ENCODE data around the gene CCNG1.
"Not testable (repeated sequence)": the region's sequence is repeated elsewhere in the genome, so short reads cannot be mapped to it uniquely, and the experiment has no call there.

CCNG1 gene

GRCh38 chr5:163439092-163439425 is 1.7 kb downstream of the CCNG1 start:
- no peak for DNase-seq (ENCODE audit: insufficient read length, low spot score)
- FAIRE-seq, result no peak
- TF ChIP-seq POLR2A (IDR thresholded peaks at IDR 0.05; ENCODE audit: low read depth, low read length) (0 out of 2 replicates have a peak, but pooled peaks have one; percentile 31), TAF1 (IDR thresholded peaks at IDR 0.05; ENCODE audit: low read depth, low read length) (no peak)

- DNase-seq (ENCODE audit: insufficient read length, low spot score) (no peak), FAIRE-seq (no peak)
- TF ChIP-seq PAX5 (IDR thresholded peaks at IDR 0.05; ENCODE audit: insufficient read depth, low read length, severe bottlenecking) (no peak), POLR2AphosphoS5 (IDR thresholded peaks at IDR 0.05; ENCODE audit: low read depth, low read length) (no peak), POLR2A (IDR thresholded peaks at IDR 0.05; ENCODE audit: low read depth, low read length) (no peak), TAF1 (IDR thresholded peaks at IDR 0.05; ENCODE audit: low read depth, low read length) (no peak), POU2F2 (IDR thresholded peaks at IDR 0.05; ENCODE audit: low read depth, low read length) (no peak), SPI1 (IDR thresholded peaks at IDR 0.05; ENCODE audit: low read depth, low read length) (no peak)
Observed at GRCh38 chr5:163440954-163441353, 3.6 kb downstream of the CCNG1 start.

- FAIRE-seq, result peak; percentile 9
- TF ChIP-seq PAX5 (IDR thresholded peaks at IDR 0.05; ENCODE audit: insufficient read depth, low read length, severe bottlenecking) (no peak), POLR2AphosphoS5 (IDR thresholded peaks at IDR 0.05; ENCODE audit: low read depth, low read length) (no peak), SPI1 (IDR thresholded peaks at IDR 0.05; ENCODE audit: low read depth, low read length) (no peak), POU2F2 (IDR thresholded peaks at IDR 0.05; ENCODE audit: low read depth, low read length) (no peak), POLR2A (IDR thresholded peaks at IDR 0.05; ENCODE audit: low read depth, low read length) (no peak), TAF1 (IDR thresholded peaks at IDR 0.05; ENCODE audit: low read depth, low read length) (no peak)
- no peak for DNase-seq (ENCODE audit: insufficient read length, low spot score)
Observed at GRCh38 chr5:163444526-163444925, 7.1 kb downstream of the CCNG1 start.

- no peak for TF ChIP-seq SPI1 (IDR thresholded peaks at IDR 0.05; ENCODE audit: low read depth, low read length)
- DNase-seq (ENCODE audit: insufficient read length, low spot score) (no peak), FAIRE-seq (no peak)
Observed at GRCh38 chr5:163445345-163445744, 8.0 kb downstream of the CCNG1 start.

GRCh38 chr5:163447191-163447590 is 9.8 kb downstream of the CCNG1 start:
- TF ChIP-seq POLR2AphosphoS5 (IDR thresholded peaks at IDR 0.05; ENCODE audit: low read depth, low read length), result no peak
- DNase-seq (ENCODE audit: insufficient read length, low spot score) (no peak), FAIRE-seq (no peak)

GRCh38 chr5:163447875-163448274 is 10.5 kb downstream of the CCNG1 start:
- FAIRE-seq, result no peak
- TF ChIP-seq POU2F2 (IDR thresholded peaks at IDR 0.05; ENCODE audit: low read depth, low read length) (no peak), TAF1 (IDR thresholded peaks at IDR 0.05; ENCODE audit: low read depth, low read length) (no peak), POLR2AphosphoS5 (IDR thresholded peaks at IDR 0.05; ENCODE audit: low read depth, low read length) (no peak), SPI1 (IDR thresholded peaks at IDR 0.05; ENCODE audit: low read depth, low read length) (no peak), POLR2A (IDR thresholded peaks at IDR 0.05; ENCODE audit: low read depth, low read length) (no peak), PAX5 (IDR thresholded peaks at IDR 0.05; ENCODE audit: insufficient read depth, low read length, severe bottlenecking) (no peak)
- no peak for DNase-seq (ENCODE audit: insufficient read length, low spot score)

GRCh38 chr5:163448491-163448890 is 11.1 kb downstream of the CCNG1 start:
- no peak for DNase-seq (ENCODE audit: insufficient read length, low spot score)

GRCh38 chr5:163451489-163451888 is 14.1 kb downstream of the CCNG1 start:
- FAIRE-seq (no peak), DNase-seq (ENCODE audit: insufficient read length, low spot score) (no peak)
- peak; percentile 32; the same call in 1 of the 2 replicates for TF ChIP-seq POLR2AphosphoS5 (IDR thresholded peaks at IDR 0.05; ENCODE audit: low read depth, low read length)
- TF ChIP-seq POLR2A (IDR thresholded peaks at IDR 0.05; ENCODE audit: low read depth, low read length), result no peak

More at GRCh38 chr5:163448491-163448890, 11.1 kb downstream of the CCNG1 start:
- FAIRE-seq, result no peak
- TF ChIP-seq POLR2AphosphoS5 (IDR thresholded peaks at IDR 0.05; ENCODE audit: low read depth, low read length), result no peak
- no peak for TF ChIP-seq POLR2A (IDR thresholded peaks at IDR 0.05; ENCODE audit: low read depth, low read length)
- no peak for TF ChIP-seq PAX5 (IDR thresholded peaks at IDR 0.05; ENCODE audit: insufficient read depth, low read length, severe bottlenecking)

GRCh38 chr5:163453705-163454104 is 16.3 kb downstream of the CCNG1 start:
- FAIRE-seq (no peak), DNase-seq (ENCODE audit: insufficient read length, low spot score) (no peak)
- TF ChIP-seq POLR2A (IDR thresholded peaks at IDR 0.05; ENCODE audit: low read depth, low read length), result no peak
- TF ChIP-seq POU2F2 (IDR thresholded peaks at IDR 0.05; ENCODE audit: low read depth, low read length), result no peak
- TF ChIP-seq PAX5 (IDR thresholded peaks at IDR 0.05; ENCODE audit: insufficient read depth, low read length, severe bottlenecking), result no peak
- no peak for TF ChIP-seq TAF1 (IDR thresholded peaks at IDR 0.05; ENCODE audit: low read depth, low read length)
- TF ChIP-seq POLR2AphosphoS5 (IDR thresholded peaks at IDR 0.05; ENCODE audit: low read depth, low read length), result no peak
- TF ChIP-seq SPI1 (IDR thresholded peaks at IDR 0.05; ENCODE audit: low read depth, low read length), result no peak

- not testable (repeated sequence) for FAIRE-seq; DNase-seq (ENCODE audit: insufficient read length, low spot score)
Observed at GRCh38 chr5:163455406-163455805, 18.0 kb downstream of the CCNG1 start.

GRCh38 chr5:163456029-163456589 is 18.7 kb downstream of the CCNG1 start:
- no peak for FAIRE-seq
- no peak for DNase-seq (ENCODE audit: insufficient read length, low spot score)
- TF ChIP-seq TAF1 (IDR thresholded peaks at IDR 0.05; ENCODE audit: low read depth, low read length) (no peak), POLR2AphosphoS5 (IDR thresholded peaks at IDR 0.05; ENCODE audit: low read depth, low read length) (no peak), POLR2A (IDR thresholded peaks at IDR 0.05; ENCODE audit: low read depth, low read length) (no peak), SPI1 (IDR thresholded peaks at IDR 0.05; ENCODE audit: low read depth, low read length) (no peak), POU2F2 (IDR thresholded peaks at IDR 0.05; ENCODE audit: low read depth, low read length) (no peak), PAX5 (IDR thresholded peaks at IDR 0.05; ENCODE audit: insufficient read depth, low read length, severe bottlenecking) (no peak)

Data from GM12891 (cell line).